ENCODE data around the gene EPX. TPM values are rescaled to one million over a fixed set of nuclear protein-coding genes. Genes with fewer than 3 reads are reported as not detected.

The EPX gene
- total RNA-seq, 1 donor from 2014 or later = not detected

GRCh38 chr17:58227733-58228132 lies 35.2 kb downstream of the EPX start:
- no peak for DNase-seq (ENCODE audit: low spot score)

GRCh38 chr17:58228679-58229078 lies 36.2 kb downstream of the EPX start:
- no peak for DNase-seq (ENCODE audit: low spot score)

- no peak for DNase-seq (ENCODE audit: low spot score)
Measured at GRCh38 chr17:58229384-58229783, 36.9 kb downstream of the EPX start.

GRCh38 chr17:58229881-58230280 lies 37.4 kb downstream of the EPX start:
- no peak for DNase-seq (ENCODE audit: low spot score)

- DNase-seq (ENCODE audit: low spot score) = no peak
Measured at GRCh38 chr17:58231641-58232040, 39.1 kb downstream of the EPX start.

GRCh38 chr17:58232707-58233156 lies 40.2 kb downstream of the EPX start:
- DNase-seq (ENCODE audit: low spot score) = no peak

- DNase-seq (ENCODE audit: low spot score) = no peak
Measured at GRCh38 chr17:58233543-58233942, 41.0 kb downstream of the EPX start.

- DNase-seq (ENCODE audit: low spot score) = no peak
Measured at GRCh38 chr17:58234512-58234911, 42.0 kb downstream of the EPX start.

GRCh38 chr17:58235821-58236220 lies 43.3 kb downstream of the EPX start:
- no peak for DNase-seq (ENCODE audit: low spot score)

GRCh38 chr17:58236394-58236793 lies 43.9 kb downstream of the EPX start:
- DNase-seq (ENCODE audit: low spot score) = no peak

- no peak for DNase-seq (ENCODE audit: low spot score)
Measured at GRCh38 chr17:58238147-58238634, 45.7 kb downstream of the EPX start, which contains the start of gene LPO. Gene LPO (plus strand): TSS chr17:58238584. CDS start chr17:58242980, 4,396 bp downstream.

- no peak for DNase-seq (ENCODE audit: low spot score)
Measured at GRCh38 chr17:58239987-58240386, 47.5 kb downstream of the EPX start.

GRCh38 chr17:58242171-58242784 lies 49.8 kb downstream of the EPX start:
- DNase-seq (ENCODE audit: low spot score) = no peak

GRCh38 chr17:58244963-58245362 lies 52.4 kb downstream of the EPX start:
- DNase-seq (ENCODE audit: low spot score) = no peak

GRCh38 chr17:58245428-58246103 lies 53.0 kb downstream of the EPX start:
- DNase-seq (ENCODE audit: low spot score) = no peak

- DNase-seq (ENCODE audit: low spot score) = no peak
Measured at GRCh38 chr17:58246104-58246740, 53.7 kb downstream of the EPX start.

- DNase-seq (ENCODE audit: low spot score) = no peak
Measured at GRCh38 chr17:58246781-58247180, 54.3 kb downstream of the EPX start.

- DNase-seq (ENCODE audit: low spot score) = no peak
Measured at GRCh38 chr17:58247511-58248363, 55.2 kb downstream of the EPX start.

GRCh38 chr17:58248955-58249269 lies 56.4 kb downstream of the EPX start:
- DNase-seq (ENCODE audit: low spot score) = no peak

- peak; percentile 47 for DNase-seq (ENCODE audit: low spot score)
Measured at GRCh38 chr17:58249270-58250133, 57.0 kb downstream of the EPX start.
